PFSK-1 (cell line): Measurements from ENCODE around the gene ASTL.

Source experiments
- FOXP2 ChIP-seq: optimal IDR thresholded peaks from 2 replicates; pipeline ENCODE3; 2011; ENCODE audit warnings: borderline replicate concordance, control low read depth, inconsistent platforms; ENCODE audit not compliant: insufficient read depth; ENCODE audit errors: extremely low read length, extremely low read depth
- POLR2AphosphoS5 ChIP-seq: IDR thresholded peaks from 2 replicates; pipeline ENCODE4 v1.6.1; 2012; ENCODE audit warnings: low read depth, mild to moderate bottlenecking, control low read depth, low read length, moderate library complexity
- SIN3A ChIP-seq: IDR thresholded peaks from 2 replicates; pipeline ENCODE4 v1.6.1; 2012; ENCODE audit warnings: mild to moderate bottlenecking, low read length, moderate library complexity, borderline replicate concordance; ENCODE audit not compliant: insufficient read depth
- TAF1 ChIP-seq: IDR thresholded peaks from 2 replicates; pipeline ENCODE4 v1.6.1; 2012; ENCODE audit warnings: low read length, control low read depth, borderline replicate concordance; ENCODE audit not compliant: insufficient read depth
- TF ChIP-seq, protein P1 (sequence below), 2 experiments: IDR thresholded peaks; 2 replicates each; pipeline versions ENCODE4 v1.6.1 to v1.8.0; 2011 to 2012; ENCODE audit warnings: low read depth in 2 of 2, low read length in 2 of 2, control low read depth in 1 of 2, inconsistent platforms in 1 of 2, mild to moderate bottlenecking in 1 of 2, moderate library complexity in 1 of 2; ENCODE audit not compliant: insufficient read depth in 1 of 2

ASTL gene

DNA sequence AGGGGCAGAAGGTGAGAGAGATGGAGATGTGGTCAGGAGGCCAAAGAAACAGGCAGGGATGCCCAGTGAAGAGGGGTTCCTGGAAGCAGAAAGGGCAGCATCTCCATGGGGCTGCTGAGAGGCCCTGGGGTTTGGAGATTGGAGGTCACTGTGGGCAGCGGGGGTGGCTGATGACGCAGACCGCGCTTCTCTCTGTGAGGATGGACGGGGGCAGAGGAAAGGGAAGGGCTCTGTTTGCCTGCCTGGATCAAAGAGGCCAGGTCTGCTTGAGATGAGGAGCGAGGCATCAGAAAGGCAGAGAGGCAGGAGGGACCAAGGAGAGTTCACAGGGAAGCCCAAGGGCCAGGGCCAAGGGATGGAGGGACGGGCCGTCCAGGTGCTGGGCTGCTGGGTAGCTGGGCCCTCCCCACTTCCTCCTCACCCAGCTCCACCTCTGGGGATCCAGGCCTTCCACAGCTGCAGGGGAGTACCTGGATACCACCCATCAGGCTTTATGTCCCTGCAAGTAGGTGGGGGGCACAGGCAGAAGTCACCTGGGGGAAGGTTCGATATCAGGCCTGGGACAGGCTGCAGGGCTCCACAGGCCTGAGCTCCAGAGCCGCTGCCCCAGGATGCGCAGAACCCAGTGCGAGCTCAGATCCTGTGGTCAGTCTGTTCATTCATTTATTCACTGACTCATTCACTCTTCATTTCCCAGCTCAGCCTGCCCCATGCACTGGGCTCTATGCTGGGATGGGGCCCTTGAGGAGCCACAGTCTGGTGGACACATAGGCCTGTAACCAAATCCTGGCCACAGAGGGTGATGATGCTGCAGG lies 52.6 kb downstream of the ASTL start:
- no peak for TF ChIP-seq TAF1
- TF ChIP-seq POLR2AphosphoS5: no peak
- TF ChIP-seq FOXP2: no peak
- TF ChIP-seq, protein P1, sequence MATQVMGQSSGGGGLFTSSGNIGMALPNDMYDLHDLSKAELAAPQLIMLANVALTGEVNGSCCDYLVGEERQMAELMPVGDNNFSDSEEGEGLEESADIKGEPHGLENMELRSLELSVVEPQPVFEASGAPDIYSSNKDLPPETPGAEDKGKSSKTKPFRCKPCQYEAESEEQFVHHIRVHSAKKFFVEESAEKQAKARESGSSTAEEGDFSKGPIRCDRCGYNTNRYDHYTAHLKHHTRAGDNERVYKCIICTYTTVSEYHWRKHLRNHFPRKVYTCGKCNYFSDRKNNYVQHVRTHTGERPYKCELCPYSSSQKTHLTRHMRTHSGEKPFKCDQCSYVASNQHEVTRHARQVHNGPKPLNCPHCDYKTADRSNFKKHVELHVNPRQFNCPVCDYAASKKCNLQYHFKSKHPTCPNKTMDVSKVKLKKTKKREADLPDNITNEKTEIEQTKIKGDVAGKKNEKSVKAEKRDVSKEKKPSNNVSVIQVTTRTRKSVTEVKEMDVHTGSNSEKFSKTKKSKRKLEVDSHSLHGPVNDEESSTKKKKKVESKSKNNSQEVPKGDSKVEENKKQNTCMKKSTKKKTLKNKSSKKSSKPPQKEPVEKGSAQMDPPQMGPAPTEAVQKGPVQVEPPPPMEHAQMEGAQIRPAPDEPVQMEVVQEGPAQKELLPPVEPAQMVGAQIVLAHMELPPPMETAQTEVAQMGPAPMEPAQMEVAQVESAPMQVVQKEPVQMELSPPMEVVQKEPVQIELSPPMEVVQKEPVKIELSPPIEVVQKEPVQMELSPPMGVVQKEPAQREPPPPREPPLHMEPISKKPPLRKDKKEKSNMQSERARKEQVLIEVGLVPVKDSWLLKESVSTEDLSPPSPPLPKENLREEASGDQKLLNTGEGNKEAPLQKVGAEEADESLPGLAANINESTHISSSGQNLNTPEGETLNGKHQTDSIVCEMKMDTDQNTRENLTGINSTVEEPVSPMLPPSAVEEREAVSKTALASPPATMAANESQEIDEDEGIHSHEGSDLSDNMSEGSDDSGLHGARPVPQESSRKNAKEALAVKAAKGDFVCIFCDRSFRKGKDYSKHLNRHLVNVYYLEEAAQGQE (IDR thresholded peaks at IDR 0.05; ENCODE audit: insufficient read depth in 1 of 2, low read depth in 2 of 2, low read length in 2 of 2): no peak
- TF ChIP-seq SIN3A: no peak

DNA sequence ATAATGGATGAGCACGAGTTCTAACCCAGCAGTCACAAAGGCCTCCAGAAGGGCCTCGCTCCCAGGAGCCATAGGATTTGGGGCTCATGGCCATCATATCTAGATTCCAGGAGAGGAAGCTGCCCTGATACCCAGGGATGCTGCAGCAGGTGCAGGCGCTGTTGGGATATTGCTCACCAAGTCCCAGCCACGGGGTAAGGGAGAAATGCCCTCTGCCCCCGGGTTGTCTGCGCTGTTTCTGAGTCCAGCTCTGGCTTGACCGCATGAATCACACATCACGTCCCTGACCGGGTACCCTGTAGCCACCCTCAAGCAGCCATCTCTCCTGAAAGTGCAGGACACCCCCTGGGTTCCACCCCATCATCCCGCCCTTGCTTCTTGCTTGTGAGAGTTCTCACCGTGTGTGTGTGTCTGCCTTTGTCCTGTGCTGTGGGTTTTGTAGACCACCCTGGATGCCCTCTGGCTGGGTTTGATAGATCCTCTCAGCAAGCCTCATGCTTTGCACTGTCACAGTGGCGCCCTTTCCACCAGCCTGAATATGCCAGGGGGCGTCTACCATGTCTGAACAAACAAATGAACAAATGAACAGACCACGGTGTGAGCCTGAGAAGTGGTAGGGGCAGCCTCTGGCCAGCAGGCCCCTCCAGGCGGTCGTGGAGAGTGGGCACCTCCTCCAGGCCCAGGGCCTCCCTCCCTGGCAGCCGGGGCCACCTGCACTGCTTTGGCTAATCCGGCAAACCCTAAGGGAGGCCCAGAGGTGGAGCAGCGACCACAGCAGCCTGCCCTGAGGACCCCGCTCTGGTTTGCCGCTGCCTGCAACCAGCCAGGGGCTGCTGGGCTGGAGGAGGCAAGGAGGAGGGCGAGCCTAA lies 54.1 kb downstream of the ASTL start:
- no peak for TF ChIP-seq SIN3A
- no peak for TF ChIP-seq TAF1
- TF ChIP-seq POLR2AphosphoS5: no peak
- TF ChIP-seq, protein P1 (IDR thresholded peaks at IDR 0.05; ENCODE audit: insufficient read depth in 1 of 2, low read depth in 2 of 2, low read length in 2 of 2): no peak
- TF ChIP-seq FOXP2: no peak

DNA sequence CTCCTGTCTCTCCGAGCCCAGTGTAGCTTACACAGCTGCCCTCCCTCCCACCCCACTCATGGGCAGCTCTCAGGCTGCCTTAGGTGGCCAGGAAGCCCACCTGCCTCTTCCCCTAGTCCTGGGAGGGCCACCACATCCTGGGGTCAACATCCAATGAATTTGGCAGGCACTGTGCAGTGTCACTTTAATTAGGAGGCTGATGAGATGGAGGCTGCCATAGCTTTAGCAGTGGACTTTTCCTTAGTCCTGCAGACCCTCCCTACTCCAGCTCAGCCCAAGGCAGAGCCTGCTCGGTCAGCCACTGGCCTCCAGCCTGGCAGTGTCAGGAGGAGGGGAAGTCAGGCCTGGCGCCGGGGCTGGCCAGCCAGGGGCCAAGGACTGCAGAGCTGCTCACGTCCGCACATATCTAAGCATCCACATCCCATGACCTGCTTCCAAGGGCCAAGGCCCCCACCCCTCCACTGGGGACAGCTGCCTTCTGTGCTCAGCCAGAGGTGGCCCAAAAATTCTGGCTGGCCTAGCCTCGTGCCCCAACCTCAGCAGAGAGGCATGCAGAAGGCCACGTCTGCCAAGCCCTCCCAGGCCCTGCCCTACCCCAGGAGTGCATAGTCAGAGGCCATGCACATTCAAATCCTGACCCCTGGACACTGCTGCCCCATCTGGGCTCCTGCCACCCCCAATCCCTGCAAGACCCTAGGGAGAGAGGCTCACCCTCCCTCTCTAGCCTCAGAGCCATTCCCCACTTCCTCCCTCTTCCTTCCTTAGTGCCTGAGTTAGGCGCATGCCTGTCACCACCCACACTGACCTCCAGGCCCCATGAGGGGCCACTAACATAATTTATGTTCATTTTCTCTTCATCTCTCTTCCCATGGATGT lies 55.0 kb downstream of the ASTL start:
- TF ChIP-seq SIN3A (no peak), FOXP2 (no peak), TAF1 (no peak), POLR2AphosphoS5 (no peak)
- TF ChIP-seq, protein P1 (IDR thresholded peaks at IDR 0.05; ENCODE audit: insufficient read depth in 1 of 2, low read depth in 2 of 2, low read length in 2 of 2): no peak

DNA sequence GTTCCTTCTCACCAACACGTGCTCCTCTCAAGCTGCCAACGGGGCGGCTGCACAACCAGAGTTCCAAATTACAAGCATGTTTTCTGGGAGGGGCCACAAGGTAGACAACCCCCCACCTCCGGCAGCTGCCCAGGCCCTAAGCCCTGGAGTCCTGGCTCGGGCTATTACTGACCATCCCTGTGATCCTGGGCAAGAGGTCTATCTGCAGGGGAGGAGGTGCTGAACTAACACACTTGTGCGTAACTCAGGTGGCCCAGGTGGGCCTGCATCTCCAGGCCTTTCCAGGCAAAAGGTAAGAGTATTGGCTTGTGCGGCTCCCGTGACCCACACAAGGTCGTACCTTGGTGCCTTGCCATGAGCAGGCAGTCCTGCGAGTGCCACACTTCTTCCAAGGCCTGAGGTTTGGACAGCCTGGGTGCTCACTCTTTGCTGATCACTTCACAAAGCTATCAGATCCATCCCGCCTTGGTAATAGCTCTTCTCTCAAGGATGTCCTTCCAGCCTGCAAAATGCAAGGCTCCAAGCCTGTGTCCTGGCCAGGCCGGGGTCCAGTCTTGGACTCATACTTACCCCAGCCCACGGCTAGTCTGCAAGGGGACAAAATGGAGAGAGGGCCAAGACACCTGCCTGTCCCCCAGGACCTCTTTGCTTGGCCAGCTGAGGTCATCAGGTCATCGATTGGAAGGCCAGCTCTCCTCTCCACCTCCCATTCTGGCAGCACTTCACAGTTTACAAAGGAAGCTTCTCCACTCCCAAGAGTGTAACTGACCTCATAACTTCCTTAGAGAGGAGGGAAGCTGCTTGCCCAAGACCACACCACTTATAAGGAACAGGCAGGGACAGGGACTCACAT lies 55.9 kb downstream of the ASTL start:
- TF ChIP-seq TAF1 (no peak), POLR2AphosphoS5 (no peak), SIN3A (no peak), FOXP2 (no peak)
- TF ChIP-seq, protein P1 (IDR thresholded peaks at IDR 0.05; ENCODE audit: insufficient read depth in 1 of 2, low read depth in 2 of 2, low read length in 2 of 2): no peak
